NCI-H1048 (cell line): ENCODE results near the gene RNF115.

Source experiments
- DNase-seq: peaks from one replicate; lab custom pipeline; 2025; lab: John Stamatoyannopoulos, UW

Gene RNF115

DNA sequence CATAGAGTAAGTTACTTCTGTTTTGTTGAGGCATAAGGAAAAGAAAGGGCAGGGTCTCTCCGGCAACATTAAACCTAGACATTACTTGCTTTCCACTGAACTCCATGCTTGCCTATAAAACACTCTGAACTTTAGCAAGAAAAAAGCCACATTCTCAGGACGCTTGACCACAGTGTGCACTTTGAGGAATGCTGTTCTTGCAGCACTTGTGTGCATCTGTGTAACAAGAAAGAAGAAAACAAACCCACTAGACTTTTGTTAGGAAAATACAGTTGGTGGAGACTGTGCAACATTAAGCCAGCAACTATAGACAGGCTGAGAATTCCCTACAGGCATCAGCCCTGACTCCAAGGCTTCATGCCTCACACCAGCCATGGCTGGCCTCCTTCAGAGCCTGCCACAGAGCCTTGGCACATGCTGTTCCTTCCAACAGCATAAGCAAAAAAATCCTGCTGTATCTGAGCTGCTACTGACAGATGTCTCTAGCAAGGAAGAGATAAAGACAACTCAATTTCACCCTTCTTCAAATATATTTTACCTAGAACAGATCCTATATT lies 122.5 kb downstream of the RNF115 start:
- no peak for DNase-seq

GRCh38 chr1:145696630-145696960 lies 127.3 kb downstream of the RNF115 start:
- no peak for DNase-seq

DNA sequence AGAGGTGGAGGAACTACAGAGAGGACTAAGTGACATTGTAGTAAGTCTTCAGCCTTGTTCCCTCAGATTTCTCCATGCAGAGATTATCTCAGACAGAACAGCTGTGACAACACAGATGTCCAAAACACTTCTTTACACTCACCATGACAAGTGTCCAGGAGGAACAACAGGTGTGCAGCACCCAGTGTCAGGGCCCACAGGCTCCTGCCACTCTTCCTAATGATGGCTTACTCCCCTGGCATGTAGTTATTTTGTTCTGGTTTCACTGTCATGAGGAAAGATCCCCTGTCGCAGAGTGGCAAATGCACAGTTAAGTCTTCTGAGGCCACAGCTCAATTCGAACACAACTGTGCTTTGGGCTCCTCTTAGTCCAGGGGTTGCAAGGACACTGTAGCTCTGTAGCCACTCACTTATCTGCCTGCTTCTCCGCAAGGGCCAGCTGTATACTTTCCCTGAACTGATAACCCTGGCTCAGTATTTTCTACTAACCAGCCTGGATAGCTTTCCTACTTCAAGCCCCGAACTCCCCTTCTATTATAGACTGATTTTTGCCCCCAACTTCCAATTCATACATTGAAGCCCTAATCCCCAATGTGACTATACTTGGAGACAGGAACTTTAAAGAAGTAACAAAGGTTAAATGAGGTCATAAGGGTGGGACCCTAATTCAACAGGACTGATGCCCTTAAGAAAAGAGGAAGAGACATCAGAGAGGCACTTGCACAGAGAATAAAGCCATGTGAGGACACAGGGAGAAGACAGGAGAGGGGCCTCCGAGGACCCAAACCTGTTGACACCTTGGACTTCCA lies 127.9 kb downstream of the RNF115 start:
- no peak for DNase-seq

DNA sequence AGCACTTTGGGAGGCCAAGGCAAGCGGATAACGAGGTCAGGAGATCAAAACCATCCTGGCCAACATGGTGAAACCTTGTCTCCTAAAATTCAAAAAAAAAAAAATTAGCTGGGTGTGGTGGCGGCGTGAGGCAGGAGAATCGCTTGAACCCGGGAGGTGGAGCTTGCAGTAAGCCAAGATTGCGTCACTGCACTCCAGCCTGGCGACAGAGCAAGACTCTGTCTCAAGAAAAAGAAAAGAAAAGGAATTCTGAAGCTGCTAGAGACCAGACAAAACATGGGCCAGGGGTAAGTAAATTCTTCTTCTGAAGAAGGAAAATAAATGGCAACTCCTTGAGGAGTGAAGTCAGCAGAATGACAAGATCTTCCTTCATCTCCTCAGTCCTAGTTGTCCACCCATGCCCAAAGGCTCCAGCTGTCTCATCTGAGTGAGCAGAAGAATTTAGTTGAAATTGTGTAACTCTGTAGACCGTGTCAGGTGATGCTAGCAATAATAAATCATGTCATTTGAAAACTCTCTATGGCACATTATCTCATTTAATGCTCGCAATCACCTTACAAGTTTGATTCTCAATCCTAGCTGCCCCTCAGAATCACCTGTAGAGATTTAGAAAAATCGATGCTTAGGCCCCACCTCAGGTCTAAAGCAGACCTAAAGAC lies 131.0 kb downstream of the RNF115 start:
- DNase-seq: no peak

- DNase-seq: no peak
Observed at GRCh38 chr1:145690587-145691558, 133.0 kb downstream of the RNF115 start.

- DNase-seq: no peak
Observed at GRCh38 chr1:145689922-145690321, 134.0 kb downstream of the RNF115 start.

DNA sequence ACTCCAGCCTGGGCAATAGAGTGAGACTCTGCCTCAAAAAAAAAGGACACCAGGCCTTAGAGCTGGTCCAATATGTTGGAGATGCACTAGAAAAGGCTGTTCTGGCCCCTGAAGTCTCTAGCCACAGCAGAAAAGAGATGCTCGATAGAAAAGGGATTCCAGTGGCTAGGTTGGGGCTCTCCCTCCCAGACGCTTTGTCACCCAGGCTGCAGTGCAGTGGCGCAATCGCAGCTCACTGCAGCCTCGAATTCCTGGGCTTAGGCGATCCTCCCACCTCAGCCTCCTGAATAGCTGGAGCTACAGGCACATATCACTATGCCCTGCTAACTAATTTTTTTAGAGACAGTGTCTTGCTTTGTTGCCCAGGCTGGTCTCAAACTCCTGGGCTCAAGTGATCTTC lies 135.0 kb downstream of the RNF115 start:
- DNase-seq: no peak
